DOHH2 (cell line): ENCODE data around the gene RPUSD1.

Experiments used
- CTCF ChIP-seq: fragments of 200-600 bp; sonication (generic); IDR thresholded peaks from one replicate; pipeline ENCODE4 v1.5.1; 2014; ENCODE audit warnings: antibody characterized with exemption, mild to moderate bottlenecking, low read depth, low read length; ENCODE audit not compliant: poor library complexity, severe bottlenecking
- EZH2phosphoT487 ChIP-seq: fragments of 200-600 bp; sonication (generic); IDR thresholded peaks from 2 replicates; pipeline ENCODE4 v1.6.1; 2017; ENCODE audit warnings: borderline replicate concordance, mild to moderate bottlenecking, antibody characterized with exemption, low read length, moderate library complexity, mixed read lengths

- no peak for TF ChIP-seq CTCF
- TF ChIP-seq EZH2phosphoT487 = no peak
Measured at GRCh38 chr16:763369-764183, 24.6 kb downstream of the RPUSD1 start.
